GF-D8 (cell line): Measurements from ENCODE around the gene ASF1B.

Experiments
- DNase-seq: peaks from one replicate; lab custom pipeline; 2025; lab: John Stamatoyannopoulos, UW

The ASF1B gene

GRCh38 chr19:14085309-14085995 lies 50.9 kb downstream of the ASF1B start, which contains the start of gene C19orf67:
Gene C19orf67 (minus strand): TSS chr19:14085783. CDS start chr19:14085627, 156 bp downstream.
- DNase-seq: no peak

GRCh38 chr19:14082675-14082960 lies 53.8 kb downstream of the ASF1B start:
- DNase-seq: no peak

GRCh38 chr19:14081797-14082674 lies 54.4 kb downstream of the ASF1B start:
- no peak for DNase-seq

- peak; percentile 99 for DNase-seq
Measured at GRCh38 chr19:14080887-14081796, 55.2 kb downstream of the ASF1B start.

- DNase-seq: peak; percentile 34
Measured at GRCh38 chr19:14078411-14078810, 58.0 kb downstream of the ASF1B start.

- no peak for DNase-seq
Measured at GRCh38 chr19:14073925-14074838, 62.2 kb downstream of the ASF1B start.

- DNase-seq: peak; percentile 27
Measured at GRCh38 chr19:14073261-14073924, 63.0 kb downstream of the ASF1B start.

GRCh38 chr19:14072535-14073260 lies 63.7 kb downstream of the ASF1B start, which contains the start of gene MISP3:
Gene MISP3 (plus strand): TSS chr19:14072786. CDS start chr19:14073310, 524 bp downstream.
- no peak for DNase-seq

- DNase-seq: no peak
Measured at GRCh38 chr19:14070268-14071050, 65.9 kb downstream of the ASF1B start.
